HG03135 (cell line): ENCODE results near the gene CCNT2.
"Not testable (repeated sequence)": the region's sequence is repeated elsewhere in the genome, so short reads cannot be mapped to it uniquely, and the experiment has no call there.

Source experiments
- ATAC-seq: cut with Tn5 transposase; IDR thresholded peaks from one replicate; pipeline ENCODE4 v1.9.1; 2021; ENCODE audit warnings: mild to moderate bottlenecking, moderate library complexity; ENCODE audit not compliant: unreplicated experiment

The CCNT2 gene

GRCh38 chr2:134917888-134918525 lies 615 bp upstream of the CCNT2 start:
- ATAC-seq, result peak; percentile 72

- ATAC-seq, result peak; percentile 3
Measured at GRCh38 chr2:134919341-134920210, 954 bp downstream of the CCNT2 start.

GRCh38 chr2:134924912-134925311 lies 6.3 kb downstream of the CCNT2 start:
- no peak for ATAC-seq

GRCh38 chr2:134926231-134926931 lies 7.8 kb downstream of the CCNT2 start:
- no peak for ATAC-seq

- no peak for ATAC-seq
Measured at GRCh38 chr2:134927195-134927594, 8.6 kb downstream of the CCNT2 start.

GRCh38 chr2:134932864-134933526 lies 14.4 kb downstream of the CCNT2 start:
- no peak for ATAC-seq

GRCh38 chr2:134933732-134934131 lies 15.1 kb downstream of the CCNT2 start:
- no peak for ATAC-seq

- no peak for ATAC-seq
Measured at GRCh38 chr2:134934150-134934549, 15.5 kb downstream of the CCNT2 start.

GRCh38 chr2:134934641-134935040 lies 16.0 kb downstream of the CCNT2 start:
- no peak for ATAC-seq

GRCh38 chr2:134936691-134937090 lies 18.1 kb downstream of the CCNT2 start:
- ATAC-seq, result no peak

GRCh38 chr2:134943540-134943939 lies 24.9 kb downstream of the CCNT2 start:
- ATAC-seq, result peak; percentile 84

GRCh38 chr2:134944975-134945374 lies 26.4 kb downstream of the CCNT2 start:
- no peak for ATAC-seq

GRCh38 chr2:134946073-134946472 lies 27.5 kb downstream of the CCNT2 start:
- no peak for ATAC-seq

GRCh38 chr2:134949981-134950708 lies 31.5 kb downstream of the CCNT2 start:
- ATAC-seq, result no peak

- no peak for ATAC-seq
Measured at GRCh38 chr2:134950886-134951285, 32.3 kb downstream of the CCNT2 start.

GRCh38 chr2:134952608-134953007 lies 34.0 kb downstream of the CCNT2 start:
- ATAC-seq, result no peak

GRCh38 chr2:134954065-134954464 lies 35.4 kb downstream of the CCNT2 start:
- no peak for ATAC-seq

GRCh38 chr2:134955744-134956143 lies 37.1 kb downstream of the CCNT2 start:
- ATAC-seq, result no peak

- ATAC-seq, result no peak
Measured at GRCh38 chr2:134957477-134957876, 38.9 kb downstream of the CCNT2 start.

- not testable (repeated sequence) for ATAC-seq
Measured at GRCh38 chr2:134967166-134967565, 48.5 kb downstream of the CCNT2 start.
